Ramos (cell line): ENCODE data around the gene LZTFL1.

ENCODE experiments used
- in situ Hi-C: fragments of 300-500 bp; cut with MboI; formaldehyde crosslinking; loops from one replicate; pipeline ENCODE4 v1.14.3; 2022; ENCODE audit warnings: low sequenced_read_pairs; ENCODE audit not compliant: unreplicated experiment

LZTFL1 gene, protein sequence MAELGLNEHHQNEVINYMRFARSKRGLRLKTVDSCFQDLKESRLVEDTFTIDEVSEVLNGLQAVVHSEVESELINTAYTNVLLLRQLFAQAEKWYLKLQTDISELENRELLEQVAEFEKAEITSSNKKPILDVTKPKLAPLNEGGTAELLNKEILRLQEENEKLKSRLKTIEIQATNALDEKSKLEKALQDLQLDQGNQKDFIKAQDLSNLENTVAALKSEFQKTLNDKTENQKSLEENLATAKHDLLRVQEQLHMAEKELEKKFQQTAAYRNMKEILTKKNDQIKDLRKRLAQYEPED

GRCh38 chr3:45841757-45842491 lies at the start of gene LZTFL1:
Gene LZTFL1, minus strand, starts transcription at chr3:45842119. Its CDS starts 128 bp downstream, at chr3:45841991.
- in situ Hi-C loops, result no loop called here

- in situ Hi-C loops, result no loop called here
These were observed 48.5 kb upstream of the LZTFL1 start for GRCh38 chr3:45890405-45890804.

DNA sequence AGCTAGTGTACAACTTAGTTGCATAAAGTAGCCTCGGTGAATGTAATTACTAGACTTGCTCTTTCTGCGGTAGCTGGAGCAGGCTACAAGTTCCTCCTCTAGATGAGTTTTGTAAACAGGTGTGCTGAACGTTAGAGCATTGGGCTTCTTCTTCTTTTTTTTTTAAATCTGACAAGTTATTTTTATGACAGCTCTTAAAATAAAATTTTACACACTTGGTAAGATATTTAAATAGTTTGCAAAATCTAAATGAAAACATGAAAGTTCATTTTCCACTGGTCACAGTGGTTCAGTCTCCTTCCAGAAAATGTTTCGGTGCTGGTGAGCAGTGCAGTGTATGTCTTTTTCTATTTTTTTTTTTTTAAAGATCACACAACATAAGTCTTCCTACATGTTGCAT lies 47.4 kb upstream of the LZTFL1 start:
- in situ Hi-C loops, result no loop called here

GRCh38 chr3:45887759-45888511 lies 46.0 kb upstream of the LZTFL1 start:
- in situ Hi-C loops, result no loop called here

GRCh38 chr3:45887285-45887684 lies 45.4 kb upstream of the LZTFL1 start:
- in situ Hi-C loops, result no loop called here

GRCh38 chr3:45885979-45886705 lies 44.2 kb upstream of the LZTFL1 start, which contains the start of gene CCR9:
Gene CCR9, plus strand, starts transcription at chr3:45886543. Its CDS starts 8,391 bp downstream, at chr3:45894934.
- in situ Hi-C loops, result no loop called here

- in situ Hi-C loops, result no loop called here
These were observed 42.7 kb upstream of the LZTFL1 start for GRCh38 chr3:45884368-45885201.

GRCh38 chr3:45881078-45882022 lies 39.4 kb upstream of the LZTFL1 start:
- in situ Hi-C loops, result no loop called here

GRCh38 chr3:45880725-45881077 lies 38.8 kb upstream of the LZTFL1 start:
- in situ Hi-C loops, result no loop called here

GRCh38 chr3:45878124-45878523 lies 36.2 kb upstream of the LZTFL1 start:
- in situ Hi-C loops, result no loop called here

GRCh38 chr3:45874677-45875346 lies 32.9 kb upstream of the LZTFL1 start:
- in situ Hi-C loops, result no loop called here

GRCh38 chr3:45873638-45874037 lies 31.7 kb upstream of the LZTFL1 start:
- in situ Hi-C loops, result no loop called here

- in situ Hi-C loops, result no loop called here
These were observed 31.1 kb upstream of the LZTFL1 start for GRCh38 chr3:45873036-45873435.

DNA sequence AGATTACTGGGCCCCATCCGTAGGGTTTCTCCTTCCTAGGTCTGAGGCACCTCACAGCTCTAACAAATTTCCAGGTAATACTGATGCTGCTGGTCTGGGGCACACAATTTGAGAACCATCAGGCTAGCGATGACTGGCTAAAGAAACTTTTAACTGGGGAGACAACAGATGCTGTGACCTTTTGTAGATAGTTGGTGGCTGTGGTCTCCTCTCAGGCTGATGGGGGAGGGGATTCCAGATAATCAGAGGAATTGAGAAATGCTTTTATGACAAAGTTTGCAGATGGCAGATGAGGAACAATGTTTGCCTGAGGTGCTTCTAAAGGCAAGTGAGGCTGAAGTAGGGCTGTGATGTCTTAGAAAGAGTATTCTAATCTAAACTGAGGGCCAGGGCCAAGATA lies 30.6 kb upstream of the LZTFL1 start:
- in situ Hi-C loops, result no loop called here

DNA sequence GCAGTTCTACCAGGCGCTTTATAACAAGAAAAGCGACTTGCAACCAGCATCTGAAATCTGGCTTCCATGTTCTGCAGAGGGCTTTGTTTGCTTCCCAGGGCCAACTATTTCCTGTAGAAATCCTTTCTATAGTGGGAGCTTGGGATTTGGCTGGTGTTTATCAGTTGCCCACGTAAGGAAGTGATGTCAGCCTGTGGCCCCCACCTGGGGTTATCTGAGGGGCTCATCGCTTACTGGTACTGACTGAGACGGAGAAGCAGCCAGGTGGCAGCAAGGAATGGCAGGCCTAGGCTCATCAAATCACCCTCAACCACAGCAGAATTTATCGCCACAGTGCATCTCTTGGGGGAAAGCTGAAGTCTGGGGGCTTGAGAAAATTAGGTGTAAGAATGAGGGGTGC lies 29.9 kb upstream of the LZTFL1 start:
- in situ Hi-C loops, result no loop called here

DNA sequence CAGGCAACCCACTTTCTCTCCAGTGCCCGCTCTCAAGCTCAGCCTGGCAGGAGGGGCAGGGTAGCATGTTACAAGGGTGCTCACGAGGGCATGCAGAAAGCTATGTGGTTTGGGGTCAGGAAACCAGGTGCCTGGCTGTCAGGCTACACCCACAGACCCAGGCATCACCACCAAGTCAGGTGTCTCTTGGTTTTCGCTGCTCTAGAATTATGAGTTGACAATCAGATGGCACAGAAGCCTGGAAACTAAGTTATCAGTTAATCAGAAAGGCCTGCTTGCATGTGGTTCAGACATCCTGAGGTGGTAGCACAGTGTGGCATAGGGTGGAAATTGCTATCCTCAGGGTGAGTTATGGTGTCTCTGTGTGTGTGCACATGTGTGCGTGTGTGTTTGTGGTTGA lies 28.2 kb upstream of the LZTFL1 start:
- in situ Hi-C loops, result no loop called here

GRCh38 chr3:45869638-45870037 lies 27.7 kb upstream of the LZTFL1 start:
- in situ Hi-C loops, result no loop called here

DNA sequence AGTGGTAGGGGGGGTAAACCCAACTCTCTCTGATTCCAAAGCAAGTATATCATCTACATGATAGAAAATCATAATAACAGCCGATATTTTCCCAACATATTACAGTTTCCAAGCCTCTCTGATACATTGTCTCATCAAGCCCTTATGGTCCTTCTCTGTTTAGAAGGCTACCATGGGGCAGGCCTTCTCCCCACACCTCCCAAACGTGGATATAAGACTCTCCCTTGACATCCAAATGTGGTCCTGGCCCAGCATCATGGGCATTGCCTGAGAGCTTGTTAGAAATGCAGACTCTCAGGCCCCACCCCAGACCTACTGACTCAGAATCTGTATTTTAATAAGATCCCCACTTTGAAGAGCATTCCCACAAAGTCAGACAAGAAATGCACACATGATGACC lies 26.7 kb upstream of the LZTFL1 start:
- in situ Hi-C loops, result no loop called here
